H1 (cell line): ENCODE measurements around the gene OR1I1. TPM values are rescaled to one million over a fixed set of nuclear protein-coding genes. Genes with fewer than 3 reads are reported as not detected.

Experiments used
- NRF1 ChIP-seq: IDR thresholded peaks from 2 replicates; pipeline ENCODE4 v1.6.1; 2011; ENCODE audit warnings: mild to moderate bottlenecking, low read depth, low read length, improper control_type of control experiment
- YY1 ChIP-seq: IDR thresholded peaks from 2 replicates; pipeline ENCODE4 v1.6.1; 2011; ENCODE audit warnings: low read depth, mild to moderate bottlenecking, low read length
- polyA plus RNA-seq, 7 experiments: library from polyadenylated mRNA; depleted of rRNA in 3 of 7; stranded (reverse) in 5 of 7; unstranded in 2 of 7; fragments of >200 nt in 5 of 7; fragments of 200-250 nt in 2 of 7; gene quantifications; 1 replicate in 5 of 7; 2 replicates in 1 of 7; 4 replicates in 1 of 7; pipeline versions ENCODE4 v1.2.1 to v1.2.3, GENCODE V29; 2011 to 2013; ENCODE audit warnings: missing spikeins in 2 of 7, mixed read lengths in 2 of 7
- total RNA-seq: library from RNA; stranded (reverse); fragmentation: NEBNext Ultra II Directional; extraction: Animal tissue kit (Norgen Biotek cat#: 25700); gene quantifications from 2 replicates; pipeline ENCODE4 v1.2.1, GENCODE V29; 2021
- TF ChIP-seq, protein P1 (sequence below): IDR thresholded peaks from 2 replicates; pipeline ENCODE4 v1.6.1; 2012; ENCODE audit warnings: inconsistent platforms

The OR1I1 gene
- total and polyA plus RNA-seq, 2 of the 8 experiments (the other 6 are each of a cell fraction or from before 2014, with no cell fraction given), result not detected

DNA sequence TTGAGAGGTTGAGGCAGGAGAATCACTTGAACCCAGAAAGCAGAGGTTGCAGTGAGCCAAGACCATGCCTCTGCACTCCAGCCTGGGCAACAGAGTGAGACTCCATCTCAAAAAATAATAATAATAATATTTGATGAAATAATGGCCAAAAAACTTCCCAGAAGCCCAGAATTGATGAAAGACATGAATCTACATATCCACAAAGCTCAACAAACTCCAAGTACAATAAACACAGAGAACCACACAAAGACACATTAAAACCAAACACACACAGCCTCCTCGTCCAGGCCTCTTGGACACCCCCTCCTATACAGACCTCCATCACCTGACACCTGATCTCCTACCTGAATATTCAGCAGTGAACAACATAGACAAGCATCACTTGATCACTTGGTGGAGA lies 22.0 kb downstream of the OR1I1 start (continued):
- TF ChIP-seq YY1, result no peak
- TF ChIP-seq NRF1, result no peak
- TF ChIP-seq, protein P1, sequence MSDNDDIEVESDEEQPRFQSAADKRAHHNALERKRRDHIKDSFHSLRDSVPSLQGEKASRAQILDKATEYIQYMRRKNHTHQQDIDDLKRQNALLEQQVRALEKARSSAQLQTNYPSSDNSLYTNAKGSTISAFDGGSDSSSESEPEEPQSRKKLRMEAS, result no peak
